Panc1 (cell line): Measurements from ENCODE around the gene LEAP2. TPM values are rescaled to one million over a fixed set of nuclear protein-coding genes. Genes with fewer than 3 reads are reported as not detected.
A peak's percentile ranks its signal among the peaks of the same experiment; 100 is the strongest.

Experiments used
- ATAC-seq: fragments of 200-7000 bp; cut with Tn5 transposase; 2 replicates; pipeline ENCODE4 v1.9.1; 2020; ENCODE audit warnings: mild to moderate bottlenecking, moderate library complexity
- BruUV-seq: library from RNA; stranded (reverse); fragments of 400-500 nt; replicated peaks from 2 replicates; lab custom pipeline; 2021; lab: Mats Ljungman, UMichigan
- CTCF ChIA-PET: fragments of 300-600 bp; sonication (Branson Sonifier 250); formaldehyde crosslinking; loops from one replicate; lab custom pipeline; 2022; ENCODE audit warnings: antibody characterized with exemption; lab: Charles Lee
- POLR2A ChIA-PET: fragments of 300-600 bp; sonication (Branson Sonifier 250); formaldehyde crosslinking; loops from one replicate; lab custom pipeline; 2022; ENCODE audit warnings: antibody characterized with exemption; lab: Charles Lee
- DNase-seq: peaks from one replicate; pipeline ENCODE4 v3.0.0-alpha.2; 2010; ENCODE audit warnings: low read depth, low spot score
- H3K27ac ChIP-seq: 2 replicates; pipeline ENCODE4 v1.5.1; 2011; ENCODE audit warnings: mild to moderate bottlenecking, low read length, inconsistent platforms
- H3K27me3 ChIP-seq: fragments of 200-500 bp; sonication (Bioruptor generic); 2 replicates; pipeline ENCODE4 v1.6.0; 2014; ENCODE audit warnings: low read length, inconsistent platforms; ENCODE audit not compliant: control insufficient read depth, insufficient read depth
- H3K36me3 ChIP-seq: fragments of 200-500 bp; sonication (Bioruptor generic); 2 replicates; pipeline ENCODE4 v1.5.1; 2014; ENCODE audit warnings: inconsistent platforms, mild to moderate bottlenecking, low read length, moderate library complexity; ENCODE audit not compliant: control insufficient read depth, insufficient read depth
- H3K4me1 ChIP-seq: 2 replicates; pipeline ENCODE4 v1.5.1; 2011; ENCODE audit warnings: inconsistent platforms, mild to moderate bottlenecking, low read length, moderate library complexity; ENCODE audit not compliant: control insufficient read depth, insufficient read depth
- H3K4me3 ChIP-seq, 2 experiments: 2 replicates each; pipeline ENCODE4 v1.5.1; 2011 to 2012; ENCODE audit warnings: low read depth in 2 of 2, low read length in 2 of 2, mild to moderate bottlenecking in 2 of 2, inconsistent platforms in 1 of 2, moderate library complexity in 1 of 2
- H3K9me3 ChIP-seq: fragments of 200-500 bp; sonication (Bioruptor generic); 2 replicates; pipeline ENCODE4 v1.5.1; 2014; ENCODE audit warnings: low read depth, mild to moderate bottlenecking, inconsistent platforms, low read length, moderate library complexity; ENCODE audit not compliant: control insufficient read depth, insufficient read depth
- CTCF ChIP-seq: fragments of 450-650 bp; IDR thresholded peaks from 2 replicates; pipeline ENCODE4 v1.5.1; 2017; ENCODE audit warnings: mild to moderate bottlenecking
- POLR2AphosphoS5 ChIP-seq: IDR thresholded peaks from 2 replicates; pipeline ENCODE4 v1.6.1; 2012; ENCODE audit warnings: mild to moderate bottlenecking, low read depth, low read length, moderate library complexity
- REST ChIP-seq, 2 experiments: IDR thresholded peaks; 2 replicates each; pipeline ENCODE4 v1.6.1; 2011 to 2012; ENCODE audit warnings: low read depth in 2 of 2, control low read depth in 1 of 2, low read length in 1 of 2, mild to moderate bottlenecking in 1 of 2, moderate library complexity in 1 of 2; ENCODE audit not compliant: insufficient read depth in 1 of 2
- SIN3A ChIP-seq: IDR thresholded peaks from 2 replicates; pipeline ENCODE4 v1.6.1; 2012; ENCODE audit warnings: low read depth, mild to moderate bottlenecking, low read length, moderate library complexity, borderline replicate concordance; ENCODE audit not compliant: insufficient read depth
- TCF7L2 ChIP-seq: IDR thresholded peaks from 2 replicates; pipeline ENCODE4 v1.6.1; 2011; ENCODE audit warnings: mild to moderate bottlenecking, low read depth, low read length, inconsistent platforms
- in situ Hi-C: cut with HindIII; loops from 2 replicates; pipeline ENCODE4 v1.10.0; 2016; ENCODE audit warnings: low sequenced_read_pairs, low pct_unique_long_range_greater_than_20kb
- intact Hi-C: fragments of 100-400 bp; cut with micrococcal nuclease; formaldehyde crosslinking; loops from one replicate; pipeline ENCODE4 v1.10.0; 2022; ENCODE audit not compliant: unreplicated experiment
- total RNA-seq: library from RNA; stranded (reverse); gene quantifications from one replicate; pipeline ENCODE4 v1.2.1, GENCODE V29; 2021; ENCODE audit not compliant: unreplicated experiment

Gene LEAP2
- total RNA-seq, 1 experiment from 2014 or later, result 1.4 TPM

GRCh38 chr5:132886064-132886823 is 12.8 kb downstream of the LEAP2 start:
- Histone ChIP-seq H3K4me3 (no peak overlapping the region), H3K27ac (no peak overlapping the region), H3K4me1 (no peaks in the 10 kb centered on the region), H3K9me3 (no peaks in the 10 kb centered on the region), H3K27me3 (no peaks in the 10 kb centered on the region), H3K36me3 (peaks cover 53% of the 10 kb centered on the region)
- intact Hi-C loops, result no loop called here
- CTCF ChIA-PET, result no interaction called here
- ATAC-seq (no peak), DNase-seq (no peak)
- TF ChIP-seq REST (IDR thresholded peaks at IDR 0.05; ENCODE audit: insufficient read depth in 1 of 2, low read depth in 2 of 2, low read length in 1 of 2) (no peak), TCF7L2 (no peak), SIN3A (no peak), CTCF (no peak), POLR2AphosphoS5 (no peak)
- BruUV-seq, result TSS peak; percentile 33
- in situ Hi-C loops, result no loop called here
- POLR2A ChIA-PET, result no interaction called here

DNA sequence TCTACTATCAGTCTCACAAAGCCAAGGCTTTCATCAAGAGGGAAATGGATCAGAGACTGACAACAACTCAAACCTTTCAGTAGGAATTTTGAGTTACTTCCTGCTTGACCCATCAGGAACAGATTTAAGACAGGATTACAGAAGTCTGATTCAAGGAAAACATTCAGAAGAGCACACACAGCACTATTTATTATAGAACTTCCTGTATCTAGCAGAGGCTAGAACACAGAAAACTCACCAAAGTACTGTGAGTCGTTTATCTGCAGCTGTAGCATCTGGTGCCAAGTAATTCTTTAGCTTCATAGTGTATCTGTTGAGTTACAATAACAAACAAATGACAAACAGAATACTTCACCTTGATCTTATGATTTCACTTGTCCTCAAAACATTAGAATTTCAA is 13.8 kb downstream of the LEAP2 start:
- intact Hi-C loops, result no loop called here
- DNase-seq (no peak), ATAC-seq (no peak)
- in situ Hi-C loops, result no loop called here
- no peak overlapping the region for H3K4me3 ChIP-seq
- H3K9me3 ChIP-seq, result no peaks in the 10 kb centered on the region
- no peak overlapping the region for H3K27ac ChIP-seq
- BruUV-seq, result no TSS peak
- ChIA-PET CTCF (no interaction called here), POLR2A (interaction anchor here (0.6 kb wide), 1 partner anchor 165 kb away, joined by 4 read pairs; no protein-coding TSS in a partner anchor)
- TF ChIP-seq REST (IDR thresholded peaks at IDR 0.05; ENCODE audit: insufficient read depth in 1 of 2, low read depth in 2 of 2, low read length in 1 of 2) (no peak), CTCF (no peak), SIN3A (no peak), POLR2AphosphoS5 (no peak), TCF7L2 (no peak)
- peaks cover 55% of the 10 kb centered on the region for H3K36me3 ChIP-seq
- H3K27me3 ChIP-seq, result no peaks in the 10 kb centered on the region
- no peaks in the 10 kb centered on the region for H3K4me1 ChIP-seq
